ENCODE results near the gene INTS7. TPM values are rescaled to one million over a fixed set of nuclear protein-coding genes. Genes with fewer than 3 reads are reported as not detected.

Gene INTS7
- total and polyA plus RNA-seq, 4 donors: 3.9 to 14.4 (median 10.2) TPM

- H3K27me3 ChIP-seq (ENCODE audit: control insufficient read depth in 4 of 4, insufficient read depth in 4 of 4, low read length in 3 of 4): no peaks in the 10 kb centered on the region
- no peaks in the 10 kb centered on the region for H3K36me3 ChIP-seq (ENCODE audit: control insufficient read depth in 4 of 4, insufficient read depth in 3 of 4, low read depth in 1 of 4, low read length in 3 of 4)
- TF ChIP-seq JUND (IDR thresholded peaks at IDR 0.05) (no peak), YY1 (IDR thresholded peaks at IDR 0.05) (peak; percentile 59), REST (IDR thresholded peaks at IDR 0.05) (peak; percentile 10), RAD21 (IDR thresholded peaks at IDR 0.05) (peak in 1 of 2 donors; percentile 66)
- TF ChIP-seq, protein P1, sequence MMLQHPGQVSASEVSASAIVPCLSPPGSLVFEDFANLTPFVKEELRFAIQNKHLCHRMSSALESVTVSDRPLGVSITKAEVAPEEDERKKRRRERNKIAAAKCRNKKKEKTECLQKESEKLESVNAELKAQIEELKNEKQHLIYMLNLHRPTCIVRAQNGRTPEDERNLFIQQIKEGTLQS (IDR thresholded peaks at IDR 0.05): peak; percentile 37
- H3K4me1 ChIP-seq (ENCODE audit: control insufficient read depth in 4 of 4, insufficient read depth in 4 of 4, low read length in 3 of 4): peaks cover 7 to 29% (median 21%) of the 10 kb centered on the region in 4 donors
- peak overlapping the region; percentile 93 to 99 for H3K27ac ChIP-seq (ENCODE audit: low read depth in 1 of 2, low read length in 2 of 2)
- DNase-seq (ENCODE audit: low spot score): no peak
- H3K4me3 ChIP-seq (ENCODE audit: low read depth in 1 of 3, low read length in 3 of 3): no peak overlapping the region
- WGBS: 33% methylated on average over 2 of the region's 2 CpGs
- no peaks in the 10 kb centered on the region for H3K9me3 ChIP-seq (ENCODE audit: control insufficient read depth in 4 of 4, low read length in 3 of 4)
- peak overlapping the region in 1 of 2 donors; percentile 49 for H3K9ac ChIP-seq (ENCODE audit: low read depth in 1 of 2, low read length in 2 of 2)
Observed at GRCh38 chr1:211908951-211909350, 126.4 kb downstream of the INTS7 start.

- Histone ChIP-seq H3K36me3 (ENCODE audit: control insufficient read depth in 4 of 4, insufficient read depth in 3 of 4, low read depth in 1 of 4, low read length in 3 of 4) (no peaks in the 10 kb centered on the region), H3K27me3 (ENCODE audit: control insufficient read depth in 4 of 4, insufficient read depth in 4 of 4, low read length in 3 of 4) (no peaks in the 10 kb centered on the region), H3K4me3 (ENCODE audit: low read depth in 1 of 3, low read length in 3 of 3) (no peak overlapping the region), H3K9ac (ENCODE audit: low read depth in 1 of 2, low read length in 2 of 2) (no peak overlapping the region), H3K4me1 (ENCODE audit: control insufficient read depth in 4 of 4, insufficient read depth in 4 of 4, low read length in 3 of 4) (peaks cover 7 to 33% (median 25%) of the 10 kb centered on the region in 4 donors), H3K9me3 (ENCODE audit: control insufficient read depth in 4 of 4, low read length in 3 of 4) (no peaks in the 10 kb centered on the region), H3K27ac (ENCODE audit: low read depth in 1 of 2, low read length in 2 of 2) (peak overlapping the region; percentile 93 to 99)
- TF ChIP-seq EGR1 (IDR thresholded peaks at IDR 0.05; ENCODE audit: low read depth in 2 of 2): no peak
- no peak for TF ChIP-seq FOXA1 (IDR thresholded peaks at IDR 0.05)
- no peak for TF ChIP-seq JUND (IDR thresholded peaks at IDR 0.05)
- TF ChIP-seq HNF4G (IDR thresholded peaks at IDR 0.05): no peak
- no peak for DNase-seq (ENCODE audit: low spot score)
- 67% methylated on average over 2 of the region's 2 CpGs for WGBS
Observed at GRCh38 chr1:211908453-211908852, 126.9 kb downstream of the INTS7 start.

- no peaks in the 10 kb centered on the region for H3K27me3 ChIP-seq (ENCODE audit: control insufficient read depth in 4 of 4, insufficient read depth in 4 of 4, low read length in 3 of 4)
- H3K4me1 ChIP-seq (ENCODE audit: control insufficient read depth in 4 of 4, insufficient read depth in 4 of 4, low read length in 3 of 4): peaks cover 4 to 21% (median 16%) of the 10 kb centered on the region in 4 donors
- no peaks in the 10 kb centered on the region for H3K36me3 ChIP-seq (ENCODE audit: control insufficient read depth in 4 of 4, insufficient read depth in 3 of 4, low read depth in 1 of 4, low read length in 3 of 4)
- H3K9me3 ChIP-seq (ENCODE audit: control insufficient read depth in 4 of 4, low read length in 3 of 4): no peaks in the 10 kb centered on the region
- no peak overlapping the region for H3K4me3 ChIP-seq (ENCODE audit: low read depth in 1 of 3, low read length in 3 of 3)
- peak overlapping the region in 1 of 2 donors; percentile 20 for H3K9ac ChIP-seq (ENCODE audit: low read depth in 1 of 2, low read length in 2 of 2)
- peak overlapping the region; percentile 94 to 98 for H3K27ac ChIP-seq (ENCODE audit: low read depth in 1 of 2, low read length in 2 of 2)
- DNase-seq (ENCODE audit: low spot score): no peak
- 29% methylated on average over 2 of the region's 2 CpGs for WGBS
- TF ChIP-seq TAF1 (conservative IDR thresholded peaks at IDR 0.05) (peak; percentile 57), EGR1 (IDR thresholded peaks at IDR 0.05; ENCODE audit: low read depth in 2 of 2) (no peak), HNF4A (conservative IDR thresholded peaks at IDR 0.05) (peak; percentile 96 to 97), REST (IDR thresholded peaks at IDR 0.05) (peak; percentile 71), NR2F2 (IDR thresholded peaks at IDR 0.05) (peak; percentile 59), YY1 (IDR thresholded peaks at IDR 0.05) (peak; percentile 70), FOXA2 (IDR thresholded peaks at IDR 0.05) (no peak), HNF4G (IDR thresholded peaks at IDR 0.05) (peak; percentile 91), RXRA (IDR thresholded peaks at IDR 0.05) (peak; percentile 76 to 79), GABPA (IDR thresholded peaks at IDR 0.05 in 1 of 2, conservative IDR thresholded peaks at IDR 0.05 in 1 of 2) (no peak), SP1 (IDR thresholded peaks at IDR 0.05) (peak; percentile 92), RAD21 (IDR thresholded peaks at IDR 0.05) (peak; percentile 23 to 40), JUND (IDR thresholded peaks at IDR 0.05) (peak; percentile 59 to 72), MAX (IDR thresholded peaks at IDR 0.05) (peak; percentile 70)
- TF ChIP-seq, protein P1 (IDR thresholded peaks at IDR 0.05): peak; percentile 58
Observed at GRCh38 chr1:211903490-211904245, 131.7 kb downstream of the INTS7 start.
